GM21825 (cell line): ENCODE measurements around the gene GABBR2.
"Not testable (repeated sequence)": the region's sequence is repeated elsewhere in the genome, so short reads cannot be mapped to it uniquely, and the experiment has no call there.

Experiments used
- ATAC-seq: cut with Tn5 transposase; IDR thresholded peaks from one replicate; pipeline ENCODE4 v1.9.1; 2021; ENCODE audit warnings: mild to moderate bottlenecking, moderate library complexity; ENCODE audit not compliant: unreplicated experiment

GABBR2 gene

DNA sequence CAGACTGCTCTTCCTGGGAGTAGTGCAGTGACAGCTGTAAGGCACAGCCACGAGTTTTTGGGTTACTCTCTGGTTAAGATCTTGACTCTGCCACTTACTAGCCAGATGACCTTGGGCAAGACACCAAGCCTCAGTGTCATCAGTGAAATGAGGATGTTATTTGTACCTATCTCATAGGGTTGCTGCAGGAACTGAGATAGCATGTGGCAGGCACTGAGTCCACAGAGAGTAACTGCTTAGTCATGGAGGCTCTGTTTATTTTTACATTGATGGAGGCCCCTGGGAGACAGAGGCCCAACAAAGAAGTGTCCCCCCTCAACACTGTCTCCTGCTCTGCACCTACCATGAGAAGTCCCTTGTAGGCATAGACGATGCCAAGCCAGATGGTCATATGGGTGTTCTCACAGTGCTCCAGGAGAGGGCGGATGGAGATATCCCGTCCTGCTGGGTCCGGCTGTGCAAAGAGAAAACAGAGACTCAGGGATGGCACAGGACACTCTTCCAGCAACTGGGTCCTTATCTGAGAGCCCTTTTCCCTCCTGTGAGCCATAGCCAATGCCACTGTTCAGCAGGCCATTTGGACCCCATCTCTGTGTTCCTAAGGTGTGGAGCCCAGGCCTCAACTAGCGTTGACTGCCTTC lies 397.9 kb downstream of the GABBR2 start:
- no peak for ATAC-seq

DNA sequence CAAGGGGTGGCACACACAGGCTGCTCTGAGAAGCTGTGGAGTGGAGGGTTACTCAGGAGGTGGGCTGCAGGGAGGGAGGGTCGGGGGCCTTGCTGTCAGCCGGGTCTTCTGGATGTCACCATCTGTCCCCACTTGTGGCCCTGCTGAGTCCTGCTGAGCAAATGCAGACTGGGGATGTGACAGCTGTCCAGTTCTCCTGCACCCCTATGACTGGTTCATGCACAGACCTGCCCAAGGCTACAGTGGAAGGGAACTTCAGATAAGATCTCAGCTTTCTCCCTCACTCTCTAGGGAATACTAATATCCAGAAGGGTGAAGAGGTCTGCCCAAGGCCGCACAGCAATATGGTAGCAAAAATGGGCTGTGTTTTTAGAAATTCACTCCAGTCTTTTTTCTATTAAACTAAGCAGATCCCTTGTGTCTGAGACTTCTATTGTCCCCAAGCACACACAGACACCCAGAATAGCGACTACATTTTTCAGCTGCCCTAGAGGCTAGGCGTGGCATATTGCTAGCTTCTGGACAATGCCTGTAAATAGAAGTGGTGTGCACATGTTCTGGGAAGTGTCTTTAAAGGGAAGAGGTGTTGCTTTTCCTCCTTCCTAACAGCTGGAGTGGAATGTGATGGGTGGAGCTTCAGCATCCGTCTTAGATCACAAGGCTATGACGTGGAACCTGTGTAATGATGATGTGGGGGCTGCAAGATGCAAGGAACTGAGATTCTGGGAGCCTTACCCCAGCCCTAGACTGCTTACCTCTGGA lies 402.2 kb downstream of the GABBR2 start:
- ATAC-seq = no peak

DNA sequence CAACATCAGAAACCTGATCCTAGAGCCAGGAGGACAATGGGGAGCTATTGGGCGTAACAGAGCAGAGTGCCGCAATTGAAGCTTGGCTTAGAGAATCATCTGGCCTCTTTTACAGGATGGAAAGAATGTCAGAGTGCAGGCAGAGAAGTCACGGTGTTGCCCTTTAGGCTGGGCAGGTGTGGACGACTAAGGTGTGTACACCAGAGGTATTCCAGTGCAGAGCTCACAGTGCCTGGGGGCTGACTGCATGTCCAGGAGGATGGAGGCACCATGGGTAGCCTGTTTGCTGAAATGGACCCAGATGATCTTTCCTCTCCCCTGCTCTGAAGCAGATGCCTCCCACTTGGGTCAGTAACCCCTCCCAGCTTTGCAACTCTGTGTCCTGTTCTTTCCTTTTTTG lies 404.4 kb downstream of the GABBR2 start:
- ATAC-seq = no peak

DNA sequence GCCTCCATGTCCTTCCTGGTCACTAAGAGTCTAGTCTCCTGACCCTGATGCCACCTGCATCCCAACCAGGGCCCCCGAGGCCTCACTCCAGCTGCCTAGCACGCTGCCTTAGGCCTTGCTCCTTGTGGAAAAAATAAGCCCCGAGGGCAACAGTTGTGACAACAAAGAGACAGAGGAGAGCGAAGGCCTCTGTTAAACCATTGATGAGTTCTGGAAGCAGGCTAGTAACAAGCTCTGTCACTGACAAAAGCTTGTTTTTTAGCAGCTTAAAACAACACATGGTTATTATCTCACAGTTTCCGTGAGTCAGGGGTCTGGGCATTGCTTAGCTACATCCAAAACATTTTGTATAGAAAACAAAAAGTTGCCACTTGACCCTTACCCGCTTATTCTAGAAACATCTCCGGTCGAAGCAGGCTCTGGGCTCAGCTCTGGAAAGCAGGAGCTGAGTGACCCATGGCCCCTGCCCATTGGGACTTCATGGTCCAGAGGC lies 405.1 kb downstream of the GABBR2 start:
- ATAC-seq = no peak

DNA sequence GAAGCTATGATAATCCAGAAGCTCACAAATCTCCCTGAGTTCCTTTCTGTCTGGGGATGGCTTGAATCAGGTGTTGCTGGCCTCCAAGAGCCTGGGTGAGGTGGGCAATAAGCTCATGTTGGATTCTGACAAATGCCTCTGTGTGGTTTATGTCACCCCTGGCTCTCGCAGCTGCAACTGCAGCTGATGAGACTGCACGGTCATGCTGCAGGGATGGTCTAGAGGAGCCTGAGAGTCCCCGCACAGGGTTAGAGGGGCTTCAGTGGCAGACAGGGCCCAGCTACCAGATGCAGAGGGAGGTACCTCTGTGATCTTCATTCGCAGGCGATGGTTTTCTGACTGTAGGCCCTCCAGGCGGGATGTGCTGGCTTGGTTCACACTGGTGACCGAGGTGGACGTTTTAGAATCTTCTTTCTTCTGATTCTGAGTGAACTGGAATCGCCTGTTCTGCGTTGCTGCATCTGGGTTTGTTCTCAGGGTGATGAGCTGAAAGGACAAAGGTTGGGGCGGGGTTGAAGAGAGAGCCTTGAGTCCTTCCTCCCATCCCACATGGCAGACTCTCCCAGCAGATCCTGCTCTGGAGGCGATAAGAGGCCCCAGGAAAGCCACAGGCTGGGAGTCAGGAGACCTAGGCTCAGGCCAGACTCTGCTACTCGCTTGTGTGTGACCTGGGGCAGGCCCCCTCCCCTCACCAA lies 405.6 kb downstream of the GABBR2 start:
- no peak for ATAC-seq

DNA sequence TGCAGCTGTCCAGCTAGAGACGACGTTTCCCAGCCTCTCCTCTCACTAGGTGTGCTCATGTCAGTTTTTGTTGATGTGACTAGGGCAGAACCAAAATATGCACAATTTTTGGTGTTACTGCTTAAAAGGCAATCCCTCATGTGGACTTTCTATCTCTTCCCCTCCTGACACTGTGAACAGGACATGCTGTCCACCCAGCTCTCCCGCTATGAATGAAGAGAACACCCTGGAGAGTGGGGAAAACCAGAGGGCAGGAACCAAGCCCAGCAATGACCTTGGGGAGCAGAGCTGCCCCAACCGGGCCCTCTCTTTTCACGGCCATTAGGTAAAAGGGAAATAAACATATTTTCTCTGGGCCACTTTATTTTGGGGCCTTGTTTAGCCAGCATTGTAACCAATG lies 406.6 kb downstream of the GABBR2 start:
- no peak for ATAC-seq

DNA sequence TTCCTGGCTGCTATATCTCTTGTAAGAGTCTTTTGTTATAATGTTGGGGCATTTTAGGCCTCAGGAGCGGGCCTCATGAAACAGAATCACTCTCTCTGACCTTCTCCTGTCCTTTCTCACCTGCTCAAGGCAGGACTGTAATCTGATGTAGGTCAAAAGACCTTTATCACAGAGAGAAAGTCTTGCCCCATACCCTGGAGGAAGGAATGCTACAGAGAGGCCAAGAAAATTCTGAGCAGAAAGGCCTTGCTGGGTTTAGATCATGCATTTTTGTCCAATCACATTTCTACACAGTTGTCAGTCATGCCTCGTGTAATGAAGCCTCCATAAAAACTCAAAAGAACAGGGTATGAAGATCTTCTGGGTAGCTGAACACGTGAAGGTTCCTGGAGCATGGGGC lies 408.1 kb downstream of the GABBR2 start:
- ATAC-seq = no peak

DNA sequence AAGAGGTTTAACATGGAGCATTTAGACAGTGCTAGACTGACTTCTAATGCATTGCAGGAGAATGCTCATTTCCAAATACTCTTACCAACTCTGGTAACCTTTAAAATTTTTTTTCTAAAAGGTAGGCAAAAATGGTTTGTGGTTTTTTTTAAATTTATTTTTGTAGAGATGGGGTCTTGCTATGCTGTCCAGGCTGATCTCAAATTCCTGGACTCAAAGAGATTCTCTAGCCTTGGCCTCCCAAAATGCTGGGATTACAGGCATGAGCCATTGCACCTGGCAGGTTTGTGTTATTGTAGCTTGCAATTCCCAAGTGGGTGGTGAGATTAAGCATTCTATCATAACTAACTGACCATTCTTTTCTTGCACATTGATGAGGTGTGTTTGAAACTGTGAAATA lies 410.3 kb downstream of the GABBR2 start:
- ATAC-seq = no peak

DNA sequence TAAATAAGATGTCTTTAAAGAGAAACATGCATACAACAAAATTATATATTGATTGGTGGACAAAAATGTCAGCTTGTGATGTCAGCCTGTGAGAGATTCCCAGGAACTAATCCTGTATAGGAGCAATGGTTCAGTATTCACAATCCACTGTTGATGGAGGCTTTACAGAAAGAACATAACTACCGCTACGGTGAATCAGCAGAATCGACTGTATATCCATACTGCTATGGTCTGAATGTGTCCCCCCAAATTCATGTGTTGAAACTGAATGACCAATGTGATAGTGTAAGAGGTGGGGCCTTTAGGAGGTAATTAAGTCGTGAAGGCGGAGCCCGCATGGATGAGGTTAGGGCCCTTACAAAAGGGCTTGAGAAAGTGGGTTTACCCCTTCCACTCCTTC lies 412.9 kb downstream of the GABBR2 start:
- no peak for ATAC-seq

DNA sequence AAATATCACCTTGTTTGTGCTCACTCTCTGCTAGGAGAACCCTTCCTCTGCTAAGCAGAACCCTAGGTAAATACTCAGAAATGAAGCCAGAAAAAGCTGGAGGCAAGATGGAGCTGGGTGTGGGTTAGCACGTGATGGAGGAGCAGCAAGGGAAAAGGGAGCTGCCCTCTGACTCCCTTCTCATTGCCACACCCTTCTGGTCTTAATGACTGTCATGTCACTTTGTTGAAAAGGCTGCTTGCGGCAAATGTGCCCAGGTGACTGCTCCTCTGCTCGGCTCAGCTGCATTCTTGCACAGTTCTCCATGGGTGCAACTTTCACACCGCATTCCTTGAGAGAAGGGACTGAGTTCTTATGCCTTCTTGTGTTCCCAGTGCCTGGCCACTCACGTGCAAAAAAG lies 416.9 kb downstream of the GABBR2 start:
- no peak for ATAC-seq

DNA sequence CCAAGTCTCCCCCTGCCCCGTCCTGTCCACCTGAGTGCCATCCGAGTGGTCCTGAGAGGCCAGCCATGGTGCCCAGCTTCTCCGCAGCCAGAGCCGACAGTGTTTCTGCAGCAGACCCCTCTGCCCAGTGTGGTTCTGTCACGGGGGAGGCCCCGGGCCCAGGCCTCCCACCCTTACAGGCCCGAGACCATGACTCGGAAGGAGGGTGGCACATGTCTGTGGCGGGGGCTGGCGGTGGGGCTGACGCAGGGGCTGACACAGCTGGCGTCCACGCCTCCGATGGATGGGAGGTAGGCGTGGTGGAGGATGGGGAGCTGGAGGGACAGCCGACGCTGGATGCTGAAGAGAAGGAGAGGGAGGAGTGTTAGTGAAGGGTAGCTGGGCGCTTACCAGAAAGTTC lies 418.3 kb downstream of the GABBR2 start:
- ATAC-seq = no peak

DNA sequence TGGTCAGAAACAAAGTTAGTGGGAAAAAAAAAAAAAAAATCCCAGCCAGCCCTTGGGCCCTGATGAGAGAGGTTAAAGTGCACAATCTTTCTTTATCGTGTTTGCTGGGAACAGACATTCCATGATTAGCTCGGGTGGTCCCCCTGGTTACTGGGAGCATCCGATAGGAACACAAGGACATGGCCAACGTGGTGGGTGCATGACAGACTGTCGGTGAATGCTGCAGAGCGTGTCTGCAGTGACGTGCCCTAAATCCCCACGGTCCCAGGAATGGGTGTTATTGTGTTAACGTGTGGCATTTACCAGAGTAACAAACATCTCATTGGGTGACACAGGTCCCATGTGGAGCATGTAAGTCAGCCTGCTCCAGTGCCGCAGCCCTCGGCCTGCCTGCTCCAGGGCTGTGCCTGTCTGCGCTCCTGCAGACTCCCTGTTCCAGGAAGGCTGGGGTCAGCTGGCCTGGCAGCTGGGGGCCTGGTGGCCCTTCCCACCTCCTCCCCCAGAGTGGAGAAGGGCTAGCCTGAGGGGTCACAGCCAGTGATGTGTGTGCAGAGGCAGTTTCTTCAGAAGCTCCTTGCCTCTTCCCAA lies 419.0 kb downstream of the GABBR2 start:
- ATAC-seq = no peak

DNA sequence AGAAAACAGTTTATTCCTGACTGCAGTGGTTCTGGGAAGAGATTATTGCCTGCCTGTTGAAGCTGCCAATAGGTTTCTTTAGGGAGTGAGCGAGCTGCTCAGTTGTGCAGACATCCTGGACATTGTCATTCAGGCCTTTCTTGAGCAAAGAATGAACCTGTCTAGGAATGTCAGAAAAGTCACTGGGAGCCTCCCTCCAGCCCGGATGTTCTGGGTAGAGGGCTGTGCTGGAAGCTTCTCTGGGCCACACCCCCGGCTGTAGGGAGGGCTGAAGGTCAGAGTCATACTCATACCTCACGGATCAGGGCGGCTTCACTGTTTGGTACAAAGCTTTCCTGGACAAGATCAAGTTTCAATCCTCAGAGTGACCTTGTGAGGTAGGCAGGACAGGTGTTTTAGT lies 419.9 kb downstream of the GABBR2 start:
- no peak for ATAC-seq

DNA sequence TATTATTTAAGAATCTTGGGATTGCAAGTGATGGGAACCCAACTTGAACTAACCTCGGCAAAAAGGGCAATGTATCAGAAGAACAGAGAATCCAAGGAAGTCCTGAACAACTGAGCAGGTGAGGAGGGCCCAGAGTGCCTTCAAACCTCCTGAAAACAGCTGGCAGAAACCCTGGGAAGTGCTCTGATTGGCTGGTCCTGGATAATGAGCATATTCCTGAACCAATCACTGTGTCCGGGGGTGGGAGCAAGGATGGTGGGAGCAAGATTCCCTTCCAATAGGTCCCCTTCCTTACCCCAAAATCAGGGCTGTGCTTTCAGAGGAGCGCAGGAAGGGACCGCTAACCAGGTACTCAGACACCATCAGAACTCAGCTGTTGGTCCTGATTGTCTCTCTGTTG lies 421.4 kb downstream of the GABBR2 start:
- no peak for ATAC-seq

DNA sequence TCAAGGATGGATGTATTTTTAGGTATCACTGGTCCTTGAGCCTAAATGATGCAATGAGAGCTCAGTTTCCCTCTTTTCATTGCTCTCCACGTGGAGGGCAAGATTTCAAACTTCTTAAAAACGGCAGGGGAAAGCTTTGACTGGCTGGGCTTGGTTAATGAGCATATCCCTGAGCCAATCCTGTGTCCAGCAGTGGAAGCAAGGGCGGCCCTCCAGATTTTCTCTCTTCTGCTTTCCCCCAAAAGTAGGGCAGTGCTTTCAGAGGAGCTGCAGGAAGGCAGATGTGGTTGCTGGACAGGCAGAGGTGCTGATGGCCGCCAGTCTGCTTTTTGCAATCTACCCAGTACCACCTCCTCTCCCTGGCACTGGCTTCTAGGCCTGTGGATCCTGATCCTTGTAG lies 423.3 kb downstream of the GABBR2 start:
- ATAC-seq = no peak

DNA sequence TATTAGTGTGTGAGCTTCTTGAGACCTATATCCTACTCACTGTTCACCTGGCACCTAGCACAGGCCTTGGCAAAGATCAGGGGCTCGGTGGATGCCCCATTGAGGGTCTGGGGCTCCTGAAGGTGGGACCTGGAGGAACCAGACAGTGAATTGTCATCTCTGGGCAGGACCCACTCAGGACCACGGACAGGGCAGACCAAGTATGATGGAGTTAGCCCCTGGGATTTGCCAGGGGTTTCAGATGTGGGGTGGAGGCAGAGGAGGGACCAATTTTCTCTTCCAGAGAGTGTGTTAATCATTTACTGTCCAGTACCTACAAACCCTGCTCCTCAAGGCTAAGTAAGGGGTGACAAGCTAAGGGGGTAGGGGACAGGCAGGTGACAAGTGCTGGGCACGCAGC lies 424.0 kb downstream of the GABBR2 start:
- no peak for ATAC-seq

DNA sequence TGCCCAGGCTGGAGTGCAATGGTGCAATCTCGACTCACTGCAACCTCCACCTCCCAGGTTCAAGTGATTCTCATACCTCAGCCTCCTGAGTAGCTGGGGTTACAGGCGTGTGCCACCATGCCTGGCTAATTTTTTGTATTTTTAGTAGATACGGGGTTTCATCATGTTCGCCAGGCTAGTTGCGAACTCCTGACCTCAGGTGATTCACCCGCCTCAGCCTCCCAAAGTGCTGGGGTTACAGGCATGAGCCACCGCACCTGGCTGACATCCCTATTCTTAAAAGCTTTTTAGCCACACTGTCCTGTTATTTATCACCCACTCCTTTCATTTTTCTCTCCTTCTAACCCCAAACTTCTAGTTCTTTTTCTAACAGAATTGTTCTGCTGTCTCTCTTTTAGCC lies 425.6 kb downstream of the GABBR2 start:
- not testable (repeated sequence) for ATAC-seq

DNA sequence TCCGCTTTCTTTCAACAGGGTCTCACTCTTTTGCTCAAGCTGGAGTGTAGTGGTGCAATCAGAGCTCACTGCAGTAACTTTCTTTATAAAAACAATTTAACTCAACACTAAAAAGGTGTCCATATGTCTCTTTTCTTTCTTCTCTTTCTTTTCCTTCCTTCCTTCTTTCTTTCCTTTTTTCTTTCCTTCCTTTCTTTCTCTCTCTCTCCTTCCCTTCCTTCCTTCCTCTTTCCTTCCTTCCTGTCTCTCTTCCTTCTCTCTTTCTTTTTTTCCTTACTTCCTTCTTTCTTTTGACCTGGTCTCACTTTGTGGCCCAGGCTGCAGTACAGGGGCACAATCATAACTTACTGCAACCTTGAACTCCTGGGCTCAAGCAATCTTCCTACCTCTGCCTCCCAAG lies 427.5 kb downstream of the GABBR2 start:
- no peak for ATAC-seq

DNA sequence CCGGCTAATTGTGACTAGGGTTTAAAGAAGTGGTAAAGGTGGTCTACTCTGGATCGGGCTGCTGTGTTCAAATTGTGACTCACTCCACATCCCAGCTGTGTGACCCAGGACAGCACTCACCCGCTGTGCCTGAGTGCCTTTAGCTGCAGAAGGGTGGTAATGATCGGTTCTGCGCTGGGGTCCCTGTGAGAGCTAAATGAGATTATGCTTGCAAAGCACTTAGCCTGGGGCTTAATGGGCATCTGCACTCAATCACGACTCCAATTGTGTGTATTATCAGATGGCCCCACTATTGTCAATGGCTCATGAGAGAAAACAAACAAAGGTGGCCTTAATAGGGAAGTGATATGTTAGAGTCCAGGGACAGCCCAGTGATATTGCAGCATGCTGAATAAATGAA lies 428.2 kb downstream of the GABBR2 start:
- ATAC-seq = no peak

DNA sequence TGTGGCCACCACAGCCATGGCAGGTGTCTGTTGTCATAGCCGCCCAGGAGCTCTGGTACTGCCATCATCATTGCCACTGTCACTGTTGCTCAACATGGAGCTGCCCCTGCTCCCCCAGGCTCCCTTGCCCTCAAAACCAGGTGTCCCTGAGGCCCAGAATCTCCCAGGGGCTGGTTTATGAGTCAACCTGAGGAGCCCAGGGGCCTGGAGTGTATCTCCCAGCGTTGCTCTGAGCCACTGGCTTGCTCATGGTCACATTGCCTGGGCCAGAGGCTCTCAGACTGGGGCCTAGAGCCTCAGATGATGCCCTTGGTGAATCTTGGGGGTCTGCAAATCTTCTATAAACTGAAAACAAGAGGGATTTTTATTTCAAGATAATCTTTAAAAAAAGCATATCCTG lies 428.6 kb downstream of the GABBR2 start:
- no peak for ATAC-seq

DNA sequence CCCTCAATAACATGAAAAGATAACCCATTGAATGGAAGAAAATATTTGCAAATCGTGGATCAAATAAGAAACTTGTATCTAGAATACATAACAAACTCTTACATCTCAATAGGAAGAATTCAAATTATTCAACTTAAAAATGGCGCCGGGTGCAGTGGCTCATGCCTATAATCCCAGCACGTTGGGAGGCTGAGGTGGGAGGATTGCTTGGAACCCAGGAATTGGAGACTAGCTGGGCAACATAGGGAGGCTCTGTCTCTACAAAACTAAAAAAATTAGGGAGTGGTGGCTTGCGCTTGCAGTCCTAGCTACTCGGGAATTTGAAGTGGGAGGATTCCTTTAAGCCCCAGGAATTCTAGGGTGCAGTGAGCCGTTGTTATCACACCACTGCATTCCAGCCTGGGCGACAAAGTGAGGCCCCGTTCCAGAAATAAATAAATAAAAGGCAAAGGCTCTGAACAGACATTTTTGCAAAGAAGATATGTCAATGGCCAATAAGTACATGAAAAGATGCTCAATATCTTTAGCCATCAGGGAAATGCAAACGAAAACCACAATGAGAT lies 431.7 kb downstream of the GABBR2 start:
- ATAC-seq = no peak
